OCI-M2 (cell line): ENCODE measurements around the gene DTD1.

Source experiments
- DNase-seq: peaks from one replicate; lab custom pipeline; 2025; ENCODE audit not compliant: unreplicated experiment; lab: John Stamatoyannopoulos, UW

DTD1 gene

GRCh38 chr20:18587665-18588573 is at the start of gene DTD1:
Gene DTD1 (plus strand): TSS chr20:18588054. CDS start chr20:18588073, 19 bp downstream.
- peak; percentile 58 for DNase-seq

GRCh38 chr20:18541741-18542140 is 46.1 kb upstream of the DTD1 start:
- no peak for DNase-seq

- DNase-seq: no peak
Observed at GRCh38 chr20:18543216-18543615, 44.6 kb upstream of the DTD1 start.

- no peak for DNase-seq
Observed at GRCh38 chr20:18543932-18544331, 43.9 kb upstream of the DTD1 start.

GRCh38 chr20:18545566-18545965 is 42.3 kb upstream of the DTD1 start:
- DNase-seq: no peak

- no peak for DNase-seq
Observed at GRCh38 chr20:18548465-18548864, 39.4 kb upstream of the DTD1 start.

- DNase-seq: no peak
Observed at GRCh38 chr20:18553746-18554145, 34.1 kb upstream of the DTD1 start.

- peak; percentile 54 for DNase-seq
Observed at GRCh38 chr20:18566892-18567738, 20.7 kb upstream of the DTD1 start, which contains the start of gene SMIM26. Gene SMIM26 (plus strand): TSS chr20:18567432. CDS start chr20:18567479, 47 bp downstream.

GRCh38 chr20:18567739-18568091 is 20.1 kb upstream of the DTD1 start:
- DNase-seq: no peak

- DNase-seq: no peak
Observed at GRCh38 chr20:18571009-18571408, 16.8 kb upstream of the DTD1 start.

- DNase-seq: no peak
Observed at GRCh38 chr20:18571578-18571977, 16.3 kb upstream of the DTD1 start.

- DNase-seq: no peak
Observed at GRCh38 chr20:18577942-18578341, 9.9 kb upstream of the DTD1 start.

- DNase-seq: no peak
Observed at GRCh38 chr20:18578581-18578980, 9.3 kb upstream of the DTD1 start.

- no peak for DNase-seq
Observed at GRCh38 chr20:18580012-18580411, 7.8 kb upstream of the DTD1 start.

- no peak for DNase-seq
Observed at GRCh38 chr20:18585134-18585533, 2.7 kb upstream of the DTD1 start.

GRCh38 chr20:18588574-18588933 is 700 bp downstream of the DTD1 start:
- no peak for DNase-seq

- no peak for DNase-seq
Observed at GRCh38 chr20:18589941-18590674, 2.3 kb downstream of the DTD1 start.

- DNase-seq: no peak
Observed at GRCh38 chr20:18596270-18596669, 8.4 kb downstream of the DTD1 start.

GRCh38 chr20:18609741-18610140 is 21.9 kb downstream of the DTD1 start:
- no peak for DNase-seq

- no peak for DNase-seq
Observed at GRCh38 chr20:18611492-18611891, 23.6 kb downstream of the DTD1 start.

- DNase-seq: no peak
Observed at GRCh38 chr20:18613553-18613952, 25.7 kb downstream of the DTD1 start.
